DMS153 treated with DMSO at 0.1 percent for 48 hours (cell line): ENCODE measurements around the gene LAMA2.
A peak's percentile ranks its signal among the peaks of the same experiment; 100 is the strongest.

Source experiments
- DNase-seq: peaks from one replicate; lab custom pipeline; 2025; ENCODE audit not compliant: unreplicated experiment; lab: John Stamatoyannopoulos, UW

LAMA2 gene

DNA sequence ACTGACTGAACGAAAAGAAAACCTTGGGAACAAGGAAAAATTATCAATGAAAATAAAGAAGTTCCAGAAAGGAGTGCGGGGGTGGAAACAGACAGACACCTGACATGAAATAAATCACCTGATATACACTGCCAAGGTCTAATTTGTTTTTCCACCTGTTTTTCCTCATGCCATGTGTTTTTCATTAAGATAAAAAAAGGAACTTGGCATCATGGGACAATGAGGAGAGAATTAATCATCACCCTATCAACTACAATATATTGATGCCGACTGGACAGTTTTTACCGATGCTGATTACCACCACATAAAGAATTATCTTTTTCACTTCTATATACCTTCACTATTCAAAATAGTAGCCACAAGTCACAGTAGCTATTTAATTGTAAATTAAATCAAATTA, 593.9 kb downstream of the LAMA2 start:
- DNase-seq: no peak

DNA sequence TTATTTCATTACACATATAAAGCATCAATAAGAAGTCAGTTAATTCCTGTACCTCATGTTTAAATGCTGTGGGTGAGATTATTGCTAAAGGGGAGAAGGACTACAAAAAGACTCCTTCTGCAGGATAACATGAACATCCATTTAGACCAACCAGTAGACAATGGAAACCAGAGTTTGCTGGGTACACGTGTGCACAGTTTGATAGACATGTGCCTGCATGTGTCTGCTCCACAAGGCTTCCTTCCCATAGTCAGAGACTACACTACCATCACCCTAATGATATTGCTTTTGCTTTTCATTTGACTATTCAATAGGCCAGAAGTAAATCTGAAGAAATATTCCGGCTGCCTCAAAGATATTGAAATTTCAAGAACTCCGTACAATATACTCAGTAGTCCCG, 595.4 kb downstream of the LAMA2 start:
- no peak for DNase-seq

DNA sequence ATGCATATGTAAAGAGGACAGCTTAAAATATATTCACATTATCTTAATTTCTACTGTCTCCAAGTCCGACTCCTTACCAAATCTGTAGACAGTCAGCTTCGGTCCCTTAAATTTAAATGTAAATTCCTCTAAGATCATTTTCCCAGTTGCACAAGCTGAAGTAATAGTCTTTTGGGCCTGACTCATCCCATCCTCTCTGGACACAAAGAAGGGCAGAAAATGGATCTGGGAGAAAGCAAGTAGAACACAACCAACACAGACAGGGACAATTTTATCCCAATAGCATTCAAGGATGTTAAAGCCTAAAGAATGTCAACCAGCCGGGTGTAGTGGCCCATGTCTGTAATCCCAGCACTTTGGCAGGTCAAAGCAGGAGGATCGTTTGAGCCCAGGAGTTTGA, 598.8 kb downstream of the LAMA2 start:
- DNase-seq: no peak

DNA sequence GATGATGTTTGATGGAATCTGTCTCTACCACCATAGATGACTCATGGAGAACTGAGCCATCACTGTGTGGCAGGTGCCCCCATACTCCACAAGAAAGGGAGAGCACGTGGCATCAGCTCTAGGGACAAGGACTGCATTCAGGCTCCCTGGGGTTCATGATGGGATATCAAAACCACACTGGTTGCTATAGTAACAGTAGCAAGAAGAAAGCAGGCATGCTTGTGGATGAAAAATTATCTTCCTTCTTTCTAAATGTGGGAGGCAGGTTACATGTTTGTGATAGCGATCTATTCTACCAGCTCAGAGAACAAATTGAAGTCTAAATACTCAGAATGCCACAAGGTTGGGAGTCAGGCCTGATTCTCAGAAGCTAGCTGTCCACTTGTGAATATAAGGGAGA, 602.8 kb downstream of the LAMA2 start:
- DNase-seq: no peak

DNA sequence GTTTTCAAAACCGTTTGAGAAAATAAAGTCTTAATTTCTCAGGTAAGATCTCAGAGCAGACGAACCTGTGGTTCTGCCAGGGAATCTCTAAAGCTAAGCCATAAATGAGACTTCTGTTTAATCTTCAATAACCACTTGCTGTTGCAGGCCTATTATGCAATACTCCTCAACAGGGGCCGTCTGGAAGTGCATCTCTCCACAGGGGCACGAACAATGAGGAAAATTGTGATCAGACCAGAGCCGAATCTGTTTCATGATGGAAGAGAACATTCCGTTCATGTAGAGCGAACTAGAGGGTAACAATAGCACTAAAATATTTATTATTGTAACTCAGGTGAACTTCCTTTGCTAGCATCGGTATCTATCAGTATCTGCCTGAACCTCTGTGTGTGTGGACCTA, 603.4 kb downstream of the LAMA2 start:
- no peak for DNase-seq

DNA sequence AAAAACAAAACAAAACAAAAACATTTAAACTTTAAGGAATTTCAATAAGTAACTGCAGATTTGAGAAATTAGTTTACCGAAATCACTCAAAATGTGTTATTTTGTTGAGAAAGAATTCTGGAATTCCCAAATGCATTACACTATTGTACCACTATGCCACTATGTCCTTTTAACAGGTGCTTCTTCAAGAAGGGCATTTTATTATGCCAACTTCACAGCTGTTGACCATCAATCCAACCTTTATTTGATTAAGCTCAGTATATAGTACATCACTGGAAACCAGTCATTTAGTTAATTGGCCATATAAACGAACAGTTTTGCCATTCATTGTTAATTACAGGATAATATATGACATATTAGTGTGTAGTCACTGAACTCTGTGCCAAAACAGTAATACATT, 605.4 kb downstream of the LAMA2 start:
- no peak for DNase-seq

DNA sequence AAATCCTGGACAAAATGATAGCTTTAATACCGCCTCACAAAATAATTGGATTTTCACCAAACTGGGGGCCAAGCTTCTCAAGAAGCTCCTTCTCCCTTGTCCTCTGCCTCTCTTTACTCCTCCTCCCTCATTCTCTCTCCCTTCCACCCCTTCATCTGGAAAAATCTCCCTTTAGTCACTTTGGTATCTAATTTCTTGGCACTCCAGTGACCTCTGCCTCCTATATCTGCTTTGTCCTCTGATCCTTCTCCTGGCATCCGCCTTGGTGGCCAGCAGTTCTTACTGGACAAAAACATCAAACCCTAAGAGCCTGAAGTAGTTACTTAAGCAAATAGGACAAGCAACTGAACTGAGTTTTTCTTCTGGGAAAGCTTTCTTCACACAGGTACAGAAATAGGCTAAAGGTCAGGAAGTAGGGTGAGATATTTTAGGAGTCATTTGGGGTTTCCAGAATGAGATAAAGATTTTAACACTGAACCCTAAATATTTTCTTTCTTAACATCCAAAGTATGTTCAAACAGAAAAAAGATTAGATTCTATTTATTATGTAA, 606.4 kb downstream of the LAMA2 start:
- no peak for DNase-seq

DNA sequence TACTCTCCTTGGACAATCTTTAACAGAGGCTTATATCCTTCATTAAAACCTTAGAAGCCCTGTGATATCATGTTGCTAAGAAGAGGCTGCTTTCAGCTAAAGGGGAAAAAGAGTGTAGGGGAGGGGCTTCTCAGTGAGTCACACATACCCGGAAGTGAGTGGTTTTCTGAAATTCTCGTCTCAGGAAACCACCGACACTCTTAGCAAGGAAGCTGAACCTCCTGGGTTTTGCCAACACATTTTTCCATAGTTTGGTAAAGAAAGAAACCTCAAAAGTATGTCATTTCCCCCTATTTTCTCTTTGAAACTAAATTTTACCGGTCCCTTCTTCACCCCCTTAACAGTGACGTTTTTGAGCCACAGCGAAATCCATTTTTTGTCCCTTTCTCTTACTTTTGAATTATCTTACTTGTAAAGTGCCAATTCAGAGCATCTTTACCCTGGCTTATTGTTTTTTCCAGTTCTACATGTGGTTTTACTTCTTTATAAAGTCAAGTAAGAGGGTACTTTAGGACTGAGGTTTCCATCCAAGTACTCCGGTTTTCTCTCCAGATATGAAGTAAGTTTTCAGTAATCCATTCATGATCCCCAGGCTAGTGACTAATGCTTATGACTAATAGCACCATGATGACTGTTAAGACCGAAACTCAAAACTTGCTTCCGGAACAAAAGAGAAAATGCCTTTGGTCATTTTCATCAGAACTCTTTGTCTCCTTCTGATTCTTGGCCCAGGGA, 607.8 kb downstream of the LAMA2 start:
- DNase-seq: no peak

DNA sequence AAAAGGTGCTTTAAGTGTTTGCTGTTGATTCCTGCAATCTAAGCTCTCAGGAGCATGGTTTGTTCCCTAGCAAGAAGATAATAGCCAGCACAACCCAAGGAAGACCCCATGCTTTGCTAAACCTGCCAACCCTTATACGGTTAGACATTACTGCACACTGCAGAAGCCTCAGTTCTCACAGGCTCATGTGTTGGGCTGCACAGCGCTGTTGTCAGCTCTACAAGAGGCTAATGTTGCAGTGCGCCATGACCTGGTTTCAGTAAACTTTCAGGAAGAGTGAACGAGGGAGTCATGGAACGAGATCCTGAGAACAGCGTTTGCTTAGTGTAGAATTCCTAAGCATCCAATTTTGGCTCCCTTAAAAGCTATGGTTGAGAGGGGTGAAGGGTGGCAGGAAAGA, 608.5 kb downstream of the LAMA2 start:
- DNase-seq: no peak

DNA sequence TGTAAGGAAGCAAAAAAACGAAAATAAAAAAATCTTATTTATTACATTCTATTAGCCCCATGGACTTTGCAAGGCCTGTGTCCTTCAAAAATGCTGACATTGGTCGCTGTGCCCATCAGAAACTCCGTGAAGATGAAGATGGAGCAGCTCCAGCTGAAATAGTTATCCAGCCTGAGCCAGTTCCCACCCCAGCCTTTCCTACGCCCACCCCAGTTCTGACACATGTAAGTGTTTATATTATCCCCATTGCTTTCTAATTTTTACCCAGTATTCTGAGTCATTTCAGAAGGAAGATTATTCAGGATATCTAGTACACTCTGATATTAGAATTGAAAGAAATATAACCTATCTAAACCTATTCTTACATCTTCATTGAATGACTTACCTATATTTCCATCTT, 609.3 kb downstream of the LAMA2 start:
- no peak for DNase-seq

DNA sequence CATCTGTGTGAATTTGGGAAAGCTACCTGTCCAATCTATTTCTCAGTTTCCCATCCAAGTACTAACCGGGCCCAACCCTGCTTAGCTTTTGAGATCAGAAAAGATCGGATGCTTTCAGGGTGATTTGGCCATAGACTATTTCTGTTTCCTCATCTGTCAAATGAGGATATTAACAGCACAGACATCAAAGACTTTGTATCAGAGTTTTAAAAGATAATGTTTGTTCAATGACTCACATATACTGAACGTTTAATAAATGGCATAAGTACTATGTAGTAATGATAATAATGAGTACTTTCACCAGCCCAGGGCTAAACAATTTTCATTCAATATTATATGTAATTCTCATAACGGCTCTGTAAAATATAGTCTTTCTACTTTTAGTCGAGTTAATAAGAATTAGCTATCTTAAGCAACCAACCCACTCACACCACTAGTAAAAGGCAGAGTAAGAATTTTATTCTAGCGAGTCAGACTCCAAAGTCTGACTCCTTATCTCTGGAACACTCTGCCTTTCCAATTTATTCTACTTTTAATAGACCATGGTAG, 610.5 kb downstream of the LAMA2 start:
- DNase-seq: no peak

DNA sequence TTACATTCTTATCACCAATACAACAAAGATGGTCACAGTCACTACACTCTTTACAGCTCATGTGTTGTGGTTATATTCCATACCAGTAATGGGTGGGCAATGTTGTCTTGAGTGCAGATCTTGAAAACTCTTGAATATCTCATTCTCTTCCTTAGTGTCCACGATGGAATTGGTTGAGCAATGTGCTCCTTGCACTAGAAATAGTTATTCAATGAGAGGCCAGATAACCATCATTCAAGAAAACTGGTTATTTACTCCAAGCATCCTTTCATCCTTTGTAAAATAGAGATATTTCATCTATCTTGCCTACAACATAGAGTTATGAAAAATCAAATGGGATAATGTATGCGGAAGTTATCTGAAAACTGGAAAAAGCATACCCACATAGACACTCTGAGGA, 611.2 kb downstream of the LAMA2 start:
- DNase-seq: no peak

DNA sequence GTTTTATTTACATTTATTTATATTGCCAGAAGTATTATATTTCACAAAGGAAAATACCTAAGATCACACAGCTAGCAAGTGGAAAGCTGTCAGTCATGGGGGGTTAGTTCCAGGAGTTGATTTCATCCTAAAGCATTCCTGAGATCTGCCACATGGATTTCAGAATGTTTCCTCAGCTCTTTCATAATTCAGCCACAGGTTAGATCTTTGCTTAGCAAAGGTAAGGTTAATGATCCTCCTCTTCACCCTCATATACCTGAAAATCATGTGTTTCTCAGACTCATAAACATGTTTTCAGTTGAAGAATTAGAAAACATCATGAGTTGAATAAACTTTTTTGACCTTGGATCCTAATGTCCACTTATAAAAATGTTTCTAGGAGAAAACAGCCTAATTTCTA, 611.6 kb downstream of the LAMA2 start:
- DNase-seq: no peak

DNA sequence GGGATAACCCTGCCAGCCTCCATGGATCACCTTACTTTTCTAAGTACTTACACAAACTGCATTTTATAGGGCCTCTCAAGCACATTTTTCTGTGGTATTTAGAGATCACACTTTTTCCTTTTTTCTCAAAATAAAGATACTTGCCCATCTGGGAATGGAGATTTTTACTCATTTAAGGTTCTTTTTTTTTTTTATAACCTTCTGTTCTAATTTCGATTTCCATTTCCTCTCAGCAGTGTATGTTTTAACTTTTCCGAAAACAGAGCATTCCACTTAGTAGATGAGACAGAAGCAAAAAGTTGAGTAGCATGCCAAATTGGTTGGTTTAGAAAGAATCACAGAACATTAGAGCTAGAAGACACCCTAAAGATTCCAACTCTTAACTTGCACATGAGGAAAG, 612.7 kb downstream of the LAMA2 start:
- DNase-seq: no peak

DNA sequence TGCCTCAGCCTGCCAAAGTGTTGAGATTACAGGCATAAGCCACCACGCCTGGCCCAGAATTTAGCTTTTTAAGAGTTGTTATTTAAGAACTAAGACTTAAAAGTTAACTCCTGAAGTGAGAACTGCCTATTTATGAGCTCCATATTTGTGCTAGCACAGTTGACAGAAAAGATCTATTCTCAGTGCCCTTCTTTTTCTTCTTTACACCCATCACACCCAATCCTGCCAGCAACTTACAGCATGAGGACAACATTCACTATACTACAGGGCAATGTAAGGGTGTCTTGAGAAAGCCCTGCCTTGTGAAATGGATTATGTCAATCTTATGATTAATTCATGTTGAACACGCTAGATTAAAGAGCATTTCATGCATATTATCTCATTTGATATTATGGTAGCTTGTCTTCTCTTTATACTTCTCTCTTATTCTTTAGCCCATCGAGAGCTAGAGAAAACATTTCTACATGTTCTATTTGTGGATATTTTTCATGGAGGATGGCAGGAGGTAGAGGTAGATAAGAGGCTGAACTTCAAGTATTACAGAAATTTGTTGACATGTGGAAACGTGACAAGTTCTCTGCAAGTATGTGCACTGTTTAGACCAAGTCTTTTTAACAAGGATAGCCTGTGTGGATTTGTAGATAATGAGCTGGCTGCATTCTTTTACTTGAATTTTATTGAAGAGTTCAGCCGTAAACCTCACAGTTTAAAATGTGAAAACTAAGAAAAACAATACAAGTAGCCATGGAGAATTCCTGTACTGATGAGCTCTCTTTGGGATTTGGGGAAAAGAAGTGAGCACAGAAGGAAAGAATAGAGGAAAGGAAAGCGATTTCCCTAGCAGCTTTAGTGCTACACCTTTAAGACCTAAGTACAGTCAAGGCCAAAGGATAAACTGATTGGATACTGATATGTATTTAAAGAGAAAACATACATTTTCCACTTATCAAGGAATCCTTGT, 614.8 kb downstream of the LAMA2 start:
- DNase-seq: no peak

DNA sequence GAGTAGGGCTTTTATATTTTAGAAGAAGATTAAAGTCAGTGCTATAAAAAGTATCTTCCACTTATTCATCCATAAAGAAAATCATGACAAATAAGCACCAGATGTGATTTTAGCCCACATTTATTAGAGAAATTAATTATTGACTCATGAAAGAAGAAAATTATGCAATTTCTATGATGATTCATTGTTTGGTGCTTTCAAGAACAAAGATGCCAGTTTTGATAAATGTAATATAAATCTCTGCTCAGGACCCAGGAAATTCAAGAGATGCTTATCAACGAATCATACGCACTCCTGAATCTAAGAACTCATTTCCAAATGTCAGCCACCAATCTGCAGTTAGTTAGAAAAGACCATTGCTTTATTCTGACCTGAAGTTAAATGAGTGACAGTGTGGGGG, 615.6 kb downstream of the LAMA2 start:
- no peak for DNase-seq

DNA sequence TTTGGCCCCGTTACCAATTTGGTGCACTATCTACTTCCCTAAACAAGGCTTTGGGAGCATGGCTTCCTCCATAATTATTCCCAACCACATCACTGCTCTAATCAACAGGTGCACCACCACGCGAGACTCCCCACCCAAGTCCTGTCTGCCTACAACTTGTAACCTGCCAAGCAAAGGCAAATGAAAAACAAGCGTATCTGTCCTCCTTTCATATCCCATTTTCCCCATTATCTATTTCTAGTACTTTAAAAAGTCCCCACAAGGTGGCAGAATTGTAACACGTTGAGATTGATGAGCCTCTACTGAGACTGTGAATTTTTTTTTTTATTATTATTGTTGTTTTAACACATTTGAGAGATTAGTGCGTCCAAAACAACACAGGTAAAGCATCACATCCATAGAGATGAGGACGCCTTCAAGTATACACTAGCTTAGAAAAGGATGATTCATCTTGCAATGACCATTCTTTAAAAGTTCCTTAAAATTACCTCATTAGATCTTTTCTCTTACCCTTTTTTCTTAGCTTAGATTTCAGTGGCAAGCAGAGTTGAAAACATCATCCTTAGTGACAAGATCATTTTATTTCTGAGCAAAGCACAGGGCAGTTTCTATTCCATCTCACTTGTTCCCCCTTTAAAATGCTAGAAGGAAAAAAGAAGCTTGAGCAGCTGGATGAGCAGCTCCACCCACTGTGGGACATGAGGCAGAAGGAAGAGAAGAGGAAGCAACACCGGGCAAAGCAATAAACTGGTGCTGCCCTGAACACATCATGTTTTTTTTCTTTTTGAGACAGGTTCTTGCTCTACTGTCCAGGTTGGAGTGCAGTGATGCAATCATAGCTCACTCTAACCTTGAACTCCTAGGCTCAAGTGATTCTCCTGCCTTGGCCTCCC, 616.3 kb downstream of the LAMA2 start:
- peak; percentile 32 for DNase-seq

DNA sequence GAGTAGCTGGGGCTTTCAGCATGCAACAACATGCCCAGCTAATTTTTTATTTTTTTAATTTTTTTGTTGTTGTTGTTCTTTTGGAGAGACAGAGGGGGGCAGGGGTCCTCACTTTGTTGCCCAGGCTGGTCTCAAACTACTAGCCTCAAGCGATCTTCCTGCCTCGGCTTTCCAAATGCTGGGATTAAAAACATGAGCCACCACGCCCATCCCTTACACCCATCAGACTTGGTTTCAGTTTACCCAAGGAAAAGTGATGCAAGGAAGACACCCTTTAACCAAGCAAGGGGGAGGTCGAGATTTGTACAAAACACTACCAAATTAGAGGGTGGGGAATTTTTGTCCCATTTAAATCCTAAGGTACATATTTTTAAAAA, 616.9 kb downstream of the LAMA2 start:
- DNase-seq: no peak

DNA sequence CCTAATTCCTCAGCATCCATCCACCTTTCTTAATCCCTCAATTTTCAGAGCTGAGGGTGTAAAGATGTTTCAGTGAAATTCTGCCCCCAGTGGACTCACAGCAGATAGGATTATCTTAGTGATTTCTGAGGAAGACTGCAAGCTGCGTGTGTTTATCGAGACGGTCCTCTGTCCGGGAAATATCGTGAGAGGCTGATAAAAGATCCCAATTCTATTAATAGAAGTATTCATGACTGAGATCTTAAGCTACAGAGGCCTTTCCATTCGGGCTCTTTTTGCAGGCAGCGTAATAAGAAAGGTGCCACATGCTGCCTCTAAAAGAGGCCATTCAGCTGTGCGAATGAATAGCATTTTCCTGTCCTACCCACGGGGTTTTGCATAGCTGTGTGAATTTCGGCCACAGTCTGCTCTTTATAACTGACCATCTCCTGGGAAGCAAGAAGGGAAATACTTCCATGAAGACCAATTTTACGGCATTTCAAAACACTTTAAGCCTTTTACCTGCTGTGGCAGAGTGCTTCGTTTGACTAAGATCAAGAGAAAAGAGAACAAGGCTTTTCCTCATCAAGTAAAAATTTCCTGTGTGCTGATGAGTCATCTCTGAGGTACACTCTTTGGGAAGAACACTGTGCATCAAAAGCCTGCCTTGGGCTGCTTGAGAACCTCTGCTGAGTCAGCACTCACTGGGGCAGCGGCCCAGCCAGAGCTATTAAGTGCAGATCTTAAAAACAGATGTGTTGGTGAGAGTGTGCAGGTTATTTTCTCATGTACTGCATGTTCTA, 618.2 kb downstream of the LAMA2 start:
- no peak for DNase-seq
